H1 (cell line): ENCODE measurements around the gene WDFY4.

ENCODE experiments used
- CTCF ChIP-seq, 3 experiments: IDR thresholded peaks; 1 replicate in 2 of 3; 2 replicates in 1 of 3; pipeline versions ENCODE4 v1.5.1 to v1.6.1; 2011; ENCODE audit warnings: low read length in 3 of 3, mild to moderate bottlenecking in 3 of 3, inconsistent platforms in 2 of 3, low read depth in 1 of 3, moderate library complexity in 1 of 3; ENCODE audit not compliant: insufficient read depth in 1 of 3; ENCODE audit errors: control extremely low read depth in 1 of 3
- EGR1 ChIP-seq: IDR thresholded peaks from 2 replicates; pipeline ENCODE4 v1.6.1; 2011; ENCODE audit warnings: low read depth, low read length, borderline replicate concordance
- EZH2 ChIP-seq: fragments of 200-600 bp; sonication (generic); IDR thresholded peaks from 2 replicates; pipeline ENCODE4 v1.7.1; 2012; ENCODE audit warnings: low read depth, mild to moderate bottlenecking, moderate library complexity, low read length, inconsistent platforms; ENCODE audit not compliant: severe bottlenecking
- JUN ChIP-seq: IDR thresholded peaks from 2 replicates; pipeline ENCODE4 v1.6.1; 2011; ENCODE audit warnings: low read depth, mild to moderate bottlenecking, improper control_type of control experiment, low read length
- NRF1 ChIP-seq: IDR thresholded peaks from 2 replicates; pipeline ENCODE4 v1.6.1; 2011; ENCODE audit warnings: mild to moderate bottlenecking, low read depth, low read length, improper control_type of control experiment
- POLR2A ChIP-seq, 2 experiments: IDR thresholded peaks; 1 replicate in 1 of 2; 2 replicates in 1 of 2; pipeline ENCODE4 v1.6.1; 2011; ENCODE audit warnings: low read depth in 2 of 2, low read length in 2 of 2, mild to moderate bottlenecking in 2 of 2; ENCODE audit errors: control extremely low read depth in 1 of 2
- POLR2AphosphoS5 ChIP-seq: IDR thresholded peaks from 2 replicates; pipeline ENCODE4 v1.6.1; 2011; ENCODE audit warnings: low read depth, low read length
- RNF2 ChIP-seq: fragments of 200-900, 300-1000 bp; sonication (generic); IDR thresholded peaks from 2 replicates; pipeline ENCODE4 v1.7.1; 2016; ENCODE audit warnings: borderline replicate concordance, low read depth, mild to moderate bottlenecking, antibody characterized with exemption, low read length; ENCODE audit not compliant: poor library complexity, severe bottlenecking; ENCODE audit errors: missing control alignments
- RXRA ChIP-seq: IDR thresholded peaks from 2 replicates; pipeline ENCODE4 v1.6.1; 2011; ENCODE audit warnings: low read depth, mild to moderate bottlenecking, low read length, moderate library complexity; ENCODE audit not compliant: insufficient read depth
- TEAD4 ChIP-seq: IDR thresholded peaks from 2 replicates; pipeline ENCODE4 v1.6.1; 2012; ENCODE audit warnings: low read depth, low read length, inconsistent platforms, mixed read lengths
- YY1 ChIP-seq: IDR thresholded peaks from 2 replicates; pipeline ENCODE4 v1.6.1; 2011; ENCODE audit warnings: low read depth, mild to moderate bottlenecking, low read length

DNA sequence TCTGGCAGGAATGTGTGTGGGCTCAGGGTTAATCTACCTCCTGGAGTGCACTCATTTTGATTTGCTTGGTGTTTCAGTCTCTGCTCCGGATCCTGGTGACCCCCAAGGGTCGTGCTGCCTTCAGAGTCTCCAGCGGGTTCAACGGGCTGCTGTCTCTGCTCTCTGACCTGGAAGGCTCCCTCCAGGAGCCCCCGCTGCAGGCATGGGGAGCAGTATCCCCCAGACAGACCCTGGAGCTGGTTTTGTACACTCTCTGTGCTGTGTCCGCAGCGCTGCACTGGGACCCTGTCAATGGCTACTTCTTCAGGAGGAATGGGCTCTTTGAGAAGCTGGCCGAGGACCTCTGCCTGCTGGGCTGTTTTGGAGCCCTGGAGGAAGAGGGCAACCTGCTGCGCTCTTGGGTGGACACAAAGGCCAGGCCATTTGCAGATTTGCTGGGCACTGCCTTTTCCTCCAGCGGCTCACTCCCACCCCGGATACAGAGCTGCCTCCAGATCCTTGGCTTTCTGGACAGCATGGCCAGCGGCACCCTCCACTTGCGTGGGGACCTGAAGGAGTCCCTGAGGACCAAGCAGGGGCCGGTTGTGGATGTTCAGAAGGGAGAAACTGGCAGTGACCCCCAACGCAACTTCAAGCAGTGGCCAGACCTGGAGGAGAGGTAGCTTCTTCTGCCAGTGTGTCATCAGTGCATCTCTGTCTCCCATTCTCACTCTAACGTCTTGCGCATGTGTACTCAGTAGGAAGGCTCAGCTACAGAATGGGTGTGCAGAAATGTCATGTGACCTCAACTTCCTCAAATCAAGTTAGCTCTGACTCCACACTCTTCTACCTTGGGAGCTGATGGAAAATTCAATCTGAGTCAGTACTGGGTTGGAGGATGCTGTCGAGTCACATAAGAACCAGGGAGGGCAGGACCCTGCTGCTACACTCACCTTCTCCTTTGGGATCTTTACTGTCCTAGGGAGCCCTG, 58.5 kb downstream of the WDFY4 start:
- TF ChIP-seq EZH2 (no peak), CTCF (IDR thresholded peaks at IDR 0.05; ENCODE audit: control extremely low read depth in 1 of 3, insufficient read depth in 1 of 3, low read depth in 1 of 3, low read length in 3 of 3) (no peak), NRF1 (no peak), JUN (no peak), POLR2A (IDR thresholded peaks at IDR 0.05; ENCODE audit: control extremely low read depth in 1 of 2, low read depth in 2 of 2, low read length in 2 of 2) (no peak), RXRA (no peak), RNF2 (no peak), EGR1 (no peak), POLR2AphosphoS5 (no peak), YY1 (no peak), TEAD4 (no peak)
